Natural killer cell treated with Interleukin-12 subunit alpha and Interleukin-12 subunit beta and Interleukin-15 and Interleukin-18, amount 100 ng/mL, for 72 hours (primary cell): Measurements from ENCODE around the gene PAM16. TPM values are rescaled to one million over a fixed set of nuclear protein-coding genes. Genes with fewer than 3 reads are reported as not detected.

Experiments used
- ATAC-seq, 2 donors: fragments of 150-1000 bp; cut with Tn5 transposase in 1 of 2; sonication (Bioruptor Pico), chemical (Tn5 transposase) in 1 of 2; 2 replicates each; pipeline ENCODE4 v1.10.0; 2021
- DNase-seq: peaks from one replicate; pipeline ENCODE4 v3.0.0; 2022; ENCODE audit warnings: low spot score
- H3K27ac Mint-ChIP-seq, 2 donors: 1 replicate in 1 of 2; 2 replicates in 1 of 2; pipeline ENCODE4 v1.8.0; 2022; ENCODE audit warnings: mixed read lengths in 2 of 2, mild to moderate bottlenecking in 1 of 2, moderate library complexity in 1 of 2
- H3K27me3 Mint-ChIP-seq, 2 donors: 1 replicate in 1 of 2; 2 replicates in 1 of 2; pipeline ENCODE4 v1.8.0; 2022; ENCODE audit warnings: mixed read lengths in 2 of 2
- H3K36me3 Mint-ChIP-seq: one replicate; pipeline ENCODE4 v1.8.0; 2022; ENCODE audit warnings: mixed read lengths
- H3K4me1 Mint-ChIP-seq, 2 donors: 1 replicate in 1 of 2; 2 replicates in 1 of 2; pipeline ENCODE4 v1.8.0; 2022; ENCODE audit warnings: low read depth in 2 of 2, mixed read lengths in 2 of 2, mild to moderate bottlenecking in 1 of 2
- H3K4me3 Mint-ChIP-seq: one replicate; pipeline ENCODE4 v1.8.0; 2022; ENCODE audit warnings: mixed read lengths
- H3K9me3 Mint-ChIP-seq: 2 replicates; pipeline ENCODE4 v1.8.0; 2022; ENCODE audit warnings: mixed read lengths
- total RNA-seq, 2 donors: library from RNA; stranded (reverse); gene quantifications; one replicate each; pipeline ENCODE4 v1.2.3, GENCODE V29; 2022

Gene PAM16
- total RNA-seq, 2 donors from 2014 or later: 59.0 to 114 TPM

DNA sequence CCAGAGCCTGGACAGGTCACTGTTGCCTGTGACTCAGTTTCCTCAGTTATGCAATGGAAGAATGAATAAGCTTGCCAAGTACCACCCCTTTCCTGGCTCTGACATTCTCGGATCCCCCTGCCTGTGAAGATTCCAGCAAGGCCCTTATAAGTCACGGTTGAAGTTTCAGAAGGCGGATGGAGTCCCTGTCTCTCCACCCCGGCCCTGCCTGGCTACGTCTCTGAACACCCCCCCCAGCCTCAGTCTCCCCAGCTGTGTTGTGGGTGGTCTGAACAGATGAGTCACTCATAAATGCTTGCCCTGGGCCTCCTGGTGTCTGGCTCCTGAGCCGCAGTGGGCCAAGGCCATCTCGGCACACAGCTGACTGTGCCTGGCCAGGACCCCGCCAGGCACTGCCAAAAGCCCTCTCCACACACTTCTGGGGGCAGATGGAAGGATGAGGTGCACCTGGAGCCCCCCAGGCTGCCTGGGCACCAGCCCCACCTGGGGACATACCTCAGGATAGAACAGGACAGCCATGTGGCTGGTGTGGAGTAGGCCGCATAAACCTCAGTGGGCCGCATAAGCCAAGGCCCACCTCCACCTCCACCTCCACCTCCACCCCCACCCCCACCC lies 35.9 kb upstream of the PAM16 start:
- Mint-ChIP-seq H3K9me3 (no peaks in the 10 kb centered on the region), H3K36me3 (no peaks in the 10 kb centered on the region), H3K4me1 (peaks cover 0 to 12% of the 10 kb centered on the region in 2 donors), H3K27me3 (no peaks in the 10 kb centered on the region), H3K4me3 (no peak overlapping the region), H3K27ac (no peak overlapping the region)
- DNase-seq: no peak
- no peak for ATAC-seq

DNA sequence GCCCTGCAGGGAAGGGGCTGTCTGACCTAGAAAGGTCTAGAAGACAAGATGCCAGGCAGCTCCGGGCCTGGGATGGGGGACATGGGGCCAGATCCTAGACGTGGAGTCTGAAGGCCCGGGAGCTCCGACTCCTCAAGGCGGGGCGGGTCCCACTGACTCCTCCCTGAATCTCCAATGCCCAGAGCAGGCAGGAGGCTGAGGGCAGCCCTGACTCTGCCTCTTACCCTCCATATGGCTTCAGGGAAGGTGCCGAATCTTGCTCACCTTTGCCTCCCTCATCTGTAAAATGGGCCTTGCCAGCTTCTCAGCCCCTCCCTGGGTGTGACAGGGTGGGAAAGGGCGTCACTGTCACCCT lies 35.3 kb upstream of the PAM16 start:
- Mint-ChIP-seq H3K4me3 (no peak overlapping the region), H3K36me3 (no peaks in the 10 kb centered on the region), H3K27ac (no peak overlapping the region), H3K9me3 (no peaks in the 10 kb centered on the region), H3K27me3 (no peaks in the 10 kb centered on the region), H3K4me1 (peaks cover 0 to 12% of the 10 kb centered on the region in 2 donors)
- DNase-seq (no peak), ATAC-seq (no peak)

GRCh38 chr16:4385789-4386450 lies 34.8 kb upstream of the PAM16 start:
- no peaks in the 10 kb centered on the region for H3K9me3 Mint-ChIP-seq
- H3K4me3 Mint-ChIP-seq: no peak overlapping the region
- no peaks in the 10 kb centered on the region for H3K36me3 Mint-ChIP-seq
- ATAC-seq (no peak), DNase-seq (no peak)
- peaks cover 0 to 12% of the 10 kb centered on the region in 2 donors for H3K4me1 Mint-ChIP-seq
- H3K27me3 Mint-ChIP-seq: no peaks in the 10 kb centered on the region
- no peak overlapping the region for H3K27ac Mint-ChIP-seq

DNA sequence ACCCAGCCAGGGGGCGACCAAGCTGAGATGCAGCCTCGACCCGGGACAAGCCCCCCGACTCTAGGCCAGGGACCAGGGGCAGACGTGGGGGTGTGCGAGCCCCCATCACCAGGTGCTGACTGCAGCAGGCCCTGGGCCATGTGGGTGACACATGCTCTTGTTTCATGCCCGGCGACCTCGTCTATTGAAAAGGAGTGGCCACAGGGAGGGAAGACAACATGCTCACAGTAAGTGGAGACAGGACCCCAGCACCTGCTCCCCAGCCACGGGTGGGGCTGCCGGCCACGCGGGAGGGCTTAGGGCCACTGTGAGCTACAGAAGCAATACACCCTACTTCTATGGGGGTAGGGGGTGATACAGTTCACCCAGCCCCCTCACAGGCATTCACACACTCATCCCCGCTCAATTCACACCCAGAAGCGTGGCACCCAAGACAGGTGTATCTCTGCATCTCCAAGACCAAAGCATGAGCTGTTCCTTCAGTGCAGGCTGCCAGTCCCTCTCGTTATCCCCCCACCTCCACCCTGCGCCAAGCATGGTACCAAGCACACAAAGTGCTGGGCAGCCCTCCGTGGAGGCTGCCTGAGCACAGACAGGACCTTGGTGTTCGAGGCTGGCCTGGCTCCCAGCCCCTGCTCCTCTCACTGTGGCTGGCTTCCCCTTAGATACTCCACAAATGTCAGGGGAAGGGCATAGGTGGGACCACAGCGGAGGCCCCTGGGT lies 34.1 kb upstream of the PAM16 start:
- Mint-ChIP-seq H3K4me1 (peaks cover 0 to 11% of the 10 kb centered on the region in 2 donors), H3K27ac (no peak overlapping the region), H3K27me3 (no peaks in the 10 kb centered on the region), H3K9me3 (no peaks in the 10 kb centered on the region), H3K36me3 (no peaks in the 10 kb centered on the region), H3K4me3 (no peak overlapping the region)
- DNase-seq (no peak), ATAC-seq (no peak)

- ATAC-seq: no peak
- Mint-ChIP-seq H3K27me3 (no peaks in the 10 kb centered on the region), H3K4me1 (peaks cover 0 to 7% of the 10 kb centered on the region in 2 donors), H3K4me3 (no peak overlapping the region), H3K27ac (no peak overlapping the region), H3K36me3 (no peaks in the 10 kb centered on the region), H3K9me3 (no peaks in the 10 kb centered on the region)
- no peak for DNase-seq
These were observed 33.4 kb upstream of the PAM16 start for GRCh38 chr16:4384509-4384942.

DNA sequence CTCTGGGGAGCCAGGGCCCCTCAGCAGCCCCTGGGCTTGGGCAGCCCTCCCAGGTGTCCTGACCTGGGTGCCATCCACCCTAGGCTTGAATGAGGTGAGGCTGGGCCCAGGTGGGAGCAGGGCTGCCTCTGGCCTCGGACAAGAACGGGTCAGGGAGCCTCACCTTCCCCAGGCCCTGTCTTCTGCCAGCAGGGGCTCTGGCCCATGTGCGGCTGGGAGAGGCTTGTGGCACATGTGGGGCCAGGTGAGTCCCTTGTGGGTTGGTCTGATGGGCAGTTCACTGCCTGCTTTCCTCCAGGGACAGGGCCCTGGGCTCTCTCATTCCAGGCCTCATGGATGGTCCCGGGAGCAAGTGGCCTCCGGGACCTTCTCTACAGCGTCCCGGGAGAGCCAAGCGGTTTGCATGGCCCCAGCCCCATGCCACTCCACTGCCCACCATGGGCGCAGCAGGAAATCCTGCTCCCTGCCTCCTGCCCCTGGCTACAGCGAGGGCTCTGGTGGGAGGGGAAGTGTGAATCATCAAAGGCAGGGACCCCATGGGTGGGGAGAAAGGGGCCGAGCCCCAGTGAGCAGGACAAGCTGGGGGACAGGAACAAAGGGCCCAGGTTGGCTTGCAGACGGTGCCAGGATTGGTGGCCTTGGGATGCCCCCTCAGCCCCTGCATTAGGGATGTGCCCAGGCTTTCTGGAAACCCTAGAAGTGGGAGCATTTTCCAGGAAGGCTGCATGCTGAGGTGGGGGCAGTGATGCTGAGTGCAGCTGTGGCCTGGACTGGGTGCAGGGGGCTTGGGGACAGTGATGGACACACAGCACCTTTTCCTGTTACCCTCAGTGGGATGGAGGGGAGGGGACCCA lies 32.7 kb upstream of the PAM16 start:
- no peak for DNase-seq
- Mint-ChIP-seq H3K4me1 (peaks cover 0 to 7% of the 10 kb centered on the region in 2 donors), H3K27me3 (no peaks in the 10 kb centered on the region), H3K27ac (no peak overlapping the region), H3K9me3 (no peaks in the 10 kb centered on the region), H3K36me3 (no peaks in the 10 kb centered on the region), H3K4me3 (no peak overlapping the region)
- no peak for ATAC-seq

GRCh38 chr16:4382795-4383357 lies 31.8 kb upstream of the PAM16 start:
- no peak for ATAC-seq
- Mint-ChIP-seq H3K27me3 (no peaks in the 10 kb centered on the region), H3K36me3 (no peaks in the 10 kb centered on the region), H3K4me1 (peaks cover 0 to 8% of the 10 kb centered on the region in 2 donors), H3K27ac (peak overlapping the region in 1 of 2 donors; percentile 51), H3K4me3 (no peak overlapping the region), H3K9me3 (no peaks in the 10 kb centered on the region)
- DNase-seq: no peak

DNA sequence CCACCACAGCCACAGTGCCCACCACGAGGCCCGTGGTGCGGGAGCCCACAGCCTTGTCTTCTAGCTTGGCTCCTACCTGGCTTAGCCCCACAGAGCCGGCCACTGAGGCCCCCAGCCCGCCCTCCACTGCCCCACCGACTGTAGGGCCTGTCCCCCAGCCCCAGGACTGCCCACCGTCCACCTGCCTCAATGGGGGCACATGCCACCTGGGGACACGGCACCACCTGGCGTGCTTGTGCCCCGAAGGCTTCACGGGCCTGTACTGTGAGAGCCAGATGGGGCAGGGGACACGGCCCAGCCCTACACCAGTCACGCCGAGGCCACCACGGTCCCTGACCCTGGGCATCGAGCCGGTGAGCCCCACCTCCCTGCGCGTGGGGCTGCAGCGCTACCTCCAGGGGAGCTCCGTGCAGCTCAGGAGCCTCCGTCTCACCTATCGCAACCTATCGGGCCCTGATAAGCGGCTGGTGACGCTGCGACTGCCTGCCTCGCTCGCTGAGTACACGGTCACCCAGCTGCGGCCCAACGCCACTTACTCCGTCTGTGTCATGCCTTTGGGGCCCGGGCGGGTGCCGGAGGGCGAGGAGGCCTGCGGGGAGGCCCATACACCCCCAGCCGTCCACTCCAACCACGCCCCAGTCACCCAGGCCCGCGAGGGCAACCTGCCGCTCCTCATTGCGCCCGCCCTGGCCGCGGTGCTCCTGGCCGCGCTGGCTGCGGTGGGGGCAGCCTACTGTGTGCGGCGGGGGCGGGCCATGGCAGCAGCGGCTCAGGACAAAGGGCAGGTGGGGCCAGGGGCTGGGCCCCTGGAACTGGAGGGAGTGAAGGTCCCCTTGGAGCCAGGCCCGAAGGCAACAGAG lies 31.0 kb upstream of the PAM16 start:
- DNase-seq (no peak), ATAC-seq (no peak)
- H3K4me3 Mint-ChIP-seq: no peak overlapping the region
- no peaks in the 10 kb centered on the region for H3K27me3 Mint-ChIP-seq
- no peak overlapping the region for H3K27ac Mint-ChIP-seq
- no peaks in the 10 kb centered on the region for H3K36me3 Mint-ChIP-seq
- H3K4me1 Mint-ChIP-seq: peaks cover 0 to 10% of the 10 kb centered on the region in 2 donors
- no peaks in the 10 kb centered on the region for H3K9me3 Mint-ChIP-seq

DNA sequence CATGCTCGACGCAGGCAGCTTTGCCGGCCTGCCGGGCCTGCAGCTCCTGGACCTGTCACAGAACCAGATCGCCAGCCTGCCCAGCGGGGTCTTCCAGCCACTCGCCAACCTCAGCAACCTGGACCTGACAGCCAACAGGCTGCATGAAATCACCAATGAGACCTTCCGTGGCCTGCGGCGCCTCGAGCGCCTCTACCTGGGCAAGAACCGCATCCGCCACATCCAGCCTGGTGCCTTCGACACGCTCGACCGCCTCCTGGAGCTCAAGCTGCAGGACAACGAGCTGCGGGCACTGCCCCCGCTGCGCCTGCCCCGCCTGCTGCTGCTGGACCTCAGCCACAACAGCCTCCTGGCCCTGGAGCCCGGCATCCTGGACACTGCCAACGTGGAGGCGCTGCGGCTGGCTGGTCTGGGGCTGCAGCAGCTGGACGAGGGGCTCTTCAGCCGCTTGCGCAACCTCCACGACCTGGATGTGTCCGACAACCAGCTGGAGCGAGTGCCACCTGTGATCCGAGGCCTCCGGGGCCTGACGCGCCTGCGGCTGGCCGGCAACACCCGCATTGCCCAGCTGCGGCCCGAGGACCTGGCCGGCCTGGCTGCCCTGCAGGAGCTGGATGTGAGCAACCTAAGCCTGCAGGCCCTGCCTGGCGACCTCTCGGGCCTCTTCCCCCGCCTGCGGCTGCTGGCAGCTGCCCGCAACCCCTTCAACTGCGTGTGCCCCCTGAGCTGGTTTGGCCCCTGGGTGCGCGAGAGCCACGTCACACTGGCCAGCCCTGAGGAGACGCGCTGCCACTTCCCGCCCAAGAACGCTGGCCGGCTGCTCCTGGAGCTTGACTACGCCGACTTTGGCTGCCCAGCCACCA lies 30.2 kb upstream of the PAM16 start:
- no peaks in the 10 kb centered on the region for H3K27me3 Mint-ChIP-seq
- H3K27ac Mint-ChIP-seq: no peak overlapping the region
- H3K36me3 Mint-ChIP-seq: no peaks in the 10 kb centered on the region
- H3K4me1 Mint-ChIP-seq: peaks cover 0 to 10% of the 10 kb centered on the region in 2 donors
- H3K4me3 Mint-ChIP-seq: no peak overlapping the region
- H3K9me3 Mint-ChIP-seq: no peaks in the 10 kb centered on the region
- DNase-seq (no peak), ATAC-seq (peak in 1 of 2 donors; percentile 4)

DNA sequence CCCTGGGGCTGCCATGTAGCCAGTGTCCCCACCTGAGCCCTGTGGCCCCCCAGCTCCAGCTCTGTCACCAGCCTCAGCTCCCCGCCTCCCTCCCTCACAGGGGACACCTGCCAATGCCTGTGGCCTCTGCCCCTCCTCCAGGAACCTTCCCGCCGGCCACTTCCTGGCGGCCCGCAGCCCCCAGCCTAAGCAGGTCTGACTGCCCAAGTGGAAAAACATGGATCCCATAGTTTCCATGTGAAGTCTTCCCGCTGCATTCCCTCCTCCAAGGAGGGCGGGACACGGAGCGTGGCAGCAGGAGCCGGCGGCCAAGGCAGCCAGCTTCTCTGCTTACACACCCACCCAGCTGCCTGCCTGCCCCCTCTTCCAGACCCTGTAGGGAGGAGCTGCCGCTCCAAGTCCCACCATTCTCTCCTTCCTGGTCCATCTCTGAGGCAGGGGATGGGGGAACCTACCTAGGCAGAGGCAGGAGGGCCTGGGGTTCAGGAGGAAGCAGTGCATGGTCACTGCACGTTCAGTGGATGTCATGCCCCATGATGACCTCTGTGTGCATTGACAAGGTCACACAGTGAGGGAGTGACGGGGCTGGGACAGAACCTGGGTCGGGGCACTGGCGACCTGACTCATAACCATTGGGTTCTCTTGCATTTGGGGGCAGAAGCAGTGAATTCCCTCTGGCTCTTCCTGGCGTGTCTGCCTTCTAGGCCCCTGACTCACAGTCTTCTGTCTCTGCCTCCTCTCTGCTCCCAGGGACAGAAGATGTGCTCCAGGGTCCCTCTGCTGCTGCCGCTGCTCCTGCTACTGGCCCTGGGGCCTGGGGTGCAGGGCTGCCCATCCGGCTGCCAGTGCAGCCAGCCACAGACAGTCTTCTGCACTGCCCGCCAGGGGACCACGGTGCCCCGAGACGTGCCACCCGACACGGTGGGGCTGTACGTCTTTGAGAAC lies 29.3 kb upstream of the PAM16 start:
- ATAC-seq (no peak), DNase-seq (no peak)
- Mint-ChIP-seq H3K27me3 (no peaks in the 10 kb centered on the region), H3K9me3 (no peaks in the 10 kb centered on the region), H3K27ac (no peak overlapping the region), H3K4me3 (no peak overlapping the region), H3K4me1 (peaks cover 0 to 7% of the 10 kb centered on the region in 2 donors), H3K36me3 (no peaks in the 10 kb centered on the region)

DNA sequence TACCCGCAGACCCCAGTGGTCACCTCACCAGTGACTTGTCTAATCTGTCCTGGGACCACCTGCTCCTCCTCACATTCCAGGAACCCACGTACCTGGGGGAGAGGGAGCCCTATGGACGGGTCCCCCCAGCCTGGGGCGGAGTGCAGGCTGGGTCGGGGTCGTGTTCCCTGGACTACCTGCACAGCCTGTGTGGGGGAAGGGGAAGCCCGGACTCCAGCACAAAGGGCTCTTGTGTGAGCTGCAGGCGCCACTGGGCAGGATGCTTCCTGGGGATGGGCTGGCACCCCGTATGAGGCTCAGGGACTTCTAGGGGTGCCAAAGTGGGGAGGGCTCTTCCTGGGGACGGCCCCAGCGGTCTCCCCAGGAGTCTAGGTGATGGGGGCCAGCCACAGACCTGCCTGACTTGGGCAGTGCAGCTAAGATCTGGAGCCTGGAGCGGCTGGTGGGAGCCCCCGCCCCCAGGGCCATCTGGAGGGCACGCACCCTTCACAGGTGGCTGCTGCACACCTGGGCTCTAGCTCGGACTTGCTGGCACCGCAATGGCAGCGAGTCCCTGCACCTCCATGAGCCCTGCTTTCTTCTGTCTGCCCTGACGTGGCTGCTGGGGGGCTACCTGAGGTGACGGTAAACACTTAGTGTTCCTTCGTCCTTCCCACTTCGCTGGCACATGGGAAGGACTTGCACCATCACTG lies 28.0 kb upstream of the PAM16 start:
- no peak overlapping the region for H3K27ac Mint-ChIP-seq
- H3K9me3 Mint-ChIP-seq: no peaks in the 10 kb centered on the region
- DNase-seq: no peak
- no peaks in the 10 kb centered on the region for H3K36me3 Mint-ChIP-seq
- H3K4me3 Mint-ChIP-seq: no peak overlapping the region
- no peaks in the 10 kb centered on the region for H3K27me3 Mint-ChIP-seq
- H3K4me1 Mint-ChIP-seq: peaks cover 0 to 6% of the 10 kb centered on the region in 2 donors
- no peak for ATAC-seq
